Stimulated activated CD4-positive, alpha-beta T cell treated with anti-CD3 and anti-CD28 coated beads, Interleukin-4, amount 100 ng/mL, for 48 hours (primary cell): ENCODE measurements around the gene NXPH4.
A peak's percentile ranks its signal among the peaks of the same experiment; 100 is the strongest.

Experiments used
- DNase-seq, 2 donors: peaks; one replicate each; pipeline ENCODE4 v3.0.0-alpha.2; 2020; ENCODE audit warnings: low read depth in 2 of 2

Gene NXPH4

GRCh38 chr12:57231276-57232021 is 14.9 kb downstream of the NXPH4 start:
- DNase-seq, result no peak

DNA sequence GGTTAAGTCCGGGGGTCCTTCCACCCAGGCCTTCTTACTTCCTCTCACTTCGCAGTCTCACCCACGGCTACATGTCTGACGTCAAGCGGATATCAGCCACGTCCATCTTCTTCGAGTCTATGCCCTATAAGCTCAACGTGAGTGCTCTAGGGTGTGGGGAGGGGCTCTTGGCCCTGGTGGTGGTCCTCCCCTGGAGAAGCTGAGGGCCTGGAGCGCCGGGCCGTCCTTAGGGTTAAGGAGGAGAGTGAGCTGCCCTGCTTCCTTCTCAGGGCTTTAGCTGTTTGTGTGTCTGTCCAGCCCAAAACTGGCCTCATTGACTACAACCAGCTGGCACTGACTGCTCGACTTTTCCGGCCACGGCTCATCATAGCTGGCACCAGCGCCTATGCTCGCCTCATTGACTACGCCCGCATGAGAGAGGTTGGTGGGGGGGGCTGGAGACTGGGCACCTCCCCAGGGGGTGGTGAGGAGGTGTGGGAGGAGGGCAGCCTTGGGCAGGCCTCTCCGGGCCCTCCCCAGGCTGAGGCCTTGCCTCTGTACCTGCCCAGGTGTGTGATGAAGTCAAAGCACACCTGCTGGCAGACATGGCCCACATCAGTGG is 15.7 kb downstream of the NXPH4 start:
- DNase-seq, result no peak

GRCh38 chr12:57233357-57234232 is 17.0 kb downstream of the NXPH4 start:
- DNase-seq, result no peak

- no peak for DNase-seq
Measured at GRCh38 chr12:57234233-57234570, 17.6 kb downstream of the NXPH4 start.

DNA sequence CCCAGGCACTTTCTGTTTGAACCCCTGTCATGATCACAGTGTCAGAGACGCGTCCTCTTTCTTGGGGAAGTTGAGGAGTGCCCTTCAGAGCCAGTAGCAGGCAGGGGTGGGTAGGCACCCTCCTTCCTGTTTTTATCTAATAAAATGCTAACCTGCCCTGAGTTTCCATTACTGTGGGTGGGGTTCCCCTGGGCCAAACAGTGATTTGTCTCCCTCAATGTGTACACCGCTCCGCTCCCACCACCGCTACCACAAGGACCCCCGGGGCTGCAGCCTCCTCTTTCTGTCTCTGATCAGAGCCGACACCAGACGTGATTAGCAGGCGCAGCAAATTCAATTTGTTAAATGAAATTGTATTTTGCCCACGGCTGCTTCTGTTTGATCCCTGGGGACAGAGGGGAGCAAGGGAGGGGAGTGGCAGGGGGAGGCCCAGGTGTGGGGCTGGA is 18.0 kb downstream of the NXPH4 start:
- no peak for DNase-seq

DNA sequence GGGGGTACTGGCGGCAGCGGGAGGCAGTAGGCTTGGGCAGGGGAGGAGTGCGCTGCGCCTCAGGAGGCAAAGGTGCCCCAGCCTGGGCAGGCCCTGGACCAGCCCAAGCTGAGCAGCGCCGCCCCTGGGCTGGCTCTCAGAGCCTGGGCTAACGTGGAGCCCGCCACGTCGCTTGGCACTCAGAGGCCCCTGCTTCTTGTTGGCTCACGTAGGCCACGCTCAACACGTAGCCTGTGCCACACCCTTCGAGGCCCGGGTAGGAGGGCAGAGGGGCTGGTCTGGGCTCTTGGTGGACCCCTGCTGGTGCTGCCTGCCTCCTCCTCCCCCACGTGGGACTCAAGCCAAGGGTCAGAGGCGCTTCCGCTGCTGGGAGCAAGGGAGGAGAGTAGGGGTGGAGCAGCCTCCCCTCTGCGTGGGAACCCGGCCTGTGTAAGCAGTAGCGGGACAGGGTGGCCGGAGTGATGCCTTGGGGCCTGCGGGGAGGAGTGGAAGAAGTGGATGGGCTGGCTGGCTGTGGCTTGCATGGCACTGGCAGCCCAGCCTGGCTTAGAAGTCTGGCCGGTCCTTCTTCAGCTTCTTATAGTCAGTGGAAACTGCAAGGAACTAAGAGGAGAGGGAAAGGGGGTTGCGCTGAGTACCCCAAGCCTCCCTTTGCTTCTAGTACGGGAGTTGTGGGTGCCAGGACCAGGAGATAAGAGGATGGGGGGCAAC is 18.6 kb downstream of the NXPH4 start:
- DNase-seq, result no peak

GRCh38 chr12:57235728-57236131 is 19.1 kb downstream of the NXPH4 start:
- no peak for DNase-seq

DNA sequence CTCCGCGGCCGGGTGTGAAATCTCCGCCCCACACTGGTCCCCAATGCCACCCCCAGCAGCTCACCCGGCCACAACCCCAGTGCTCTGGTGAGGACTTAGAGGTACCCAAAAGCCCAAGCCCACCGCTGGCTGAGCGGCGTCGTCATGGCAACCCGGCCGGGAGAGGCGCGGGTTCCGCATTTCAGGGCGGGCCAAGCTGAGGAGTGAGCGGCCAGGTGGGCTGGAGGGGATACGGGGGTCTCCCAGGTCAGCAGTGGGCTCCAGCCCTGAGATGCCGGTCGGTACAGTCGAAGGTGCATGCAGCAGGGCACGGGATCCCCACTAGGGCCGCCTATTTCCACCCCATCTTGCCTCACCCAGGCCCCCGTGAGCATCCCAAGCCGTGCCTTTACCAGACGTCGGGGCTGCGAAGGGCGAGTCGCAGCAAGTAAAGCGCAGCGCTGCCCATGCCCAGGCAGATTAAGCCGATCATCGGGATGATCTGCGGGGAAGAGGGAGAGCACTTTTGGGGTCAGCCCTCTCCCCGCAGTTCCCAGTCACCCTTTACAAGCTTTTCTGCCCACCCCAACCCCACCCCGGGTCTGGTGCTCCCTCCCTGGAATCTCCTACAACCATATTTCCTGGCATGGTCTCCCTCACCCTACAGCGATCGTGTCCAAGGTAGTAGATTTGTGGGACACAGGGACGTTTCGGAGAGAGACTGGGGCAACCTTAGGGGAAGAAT is 19.8 kb downstream of the NXPH4 start:
- DNase-seq, result no peak

DNA sequence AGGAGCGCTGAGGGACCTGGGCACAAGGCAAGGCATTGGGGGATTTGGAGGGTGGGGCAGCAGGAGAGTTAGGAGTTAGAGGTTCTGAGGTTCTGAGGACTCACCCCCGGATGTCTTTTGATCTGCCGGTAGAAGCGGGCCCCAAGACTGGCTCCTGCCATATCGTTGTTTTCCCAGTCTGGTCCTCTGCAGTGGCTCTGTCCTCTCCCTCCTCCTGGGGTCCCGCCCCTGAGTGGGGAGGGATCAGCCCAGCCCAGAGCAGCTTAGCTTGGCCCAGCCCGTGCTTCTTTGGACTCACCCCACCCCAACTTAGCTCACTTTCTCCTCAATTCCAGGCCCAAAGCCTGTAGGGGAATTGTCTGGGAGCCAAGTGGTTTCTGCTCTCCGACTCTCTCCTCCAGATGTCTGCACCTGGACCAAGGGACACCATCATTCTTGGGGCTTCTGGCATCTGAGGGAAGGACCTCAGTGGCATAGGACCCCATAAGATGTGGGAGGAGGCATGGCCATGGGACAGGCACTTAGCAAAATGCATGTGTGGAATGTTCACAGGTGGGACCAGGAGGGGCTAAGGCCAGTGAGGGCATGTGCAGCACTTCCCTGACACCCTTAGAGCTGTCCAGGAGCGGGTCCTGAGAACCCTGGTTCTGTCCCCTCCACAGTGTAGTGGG is 20.5 kb downstream of the NXPH4 start:
- DNase-seq, result no peak

DNA sequence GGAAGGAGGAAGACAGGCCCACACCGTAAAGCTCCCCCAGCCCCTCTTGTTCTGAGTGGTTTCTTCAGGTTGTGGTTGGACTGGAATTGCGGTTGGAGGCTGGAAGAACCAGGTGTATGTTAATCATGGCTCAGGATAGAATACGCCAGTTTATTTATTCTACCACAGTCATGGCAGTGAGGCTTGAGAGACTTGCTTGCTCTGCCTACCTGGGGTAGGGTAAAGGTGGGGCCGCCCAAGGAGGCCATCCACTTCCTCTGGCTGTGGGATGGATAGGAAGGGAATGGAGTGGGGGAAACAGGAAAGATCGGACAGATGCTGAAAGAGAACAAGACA is 21.0 kb downstream of the NXPH4 start:
- no peak for DNase-seq

- DNase-seq, result no peak
Measured at GRCh38 chr12:57237932-57238853, 21.6 kb downstream of the NXPH4 start.

GRCh38 chr12:57238854-57239554 is 22.4 kb downstream of the NXPH4 start:
- peak; percentile 85 to 88 for DNase-seq

DNA sequence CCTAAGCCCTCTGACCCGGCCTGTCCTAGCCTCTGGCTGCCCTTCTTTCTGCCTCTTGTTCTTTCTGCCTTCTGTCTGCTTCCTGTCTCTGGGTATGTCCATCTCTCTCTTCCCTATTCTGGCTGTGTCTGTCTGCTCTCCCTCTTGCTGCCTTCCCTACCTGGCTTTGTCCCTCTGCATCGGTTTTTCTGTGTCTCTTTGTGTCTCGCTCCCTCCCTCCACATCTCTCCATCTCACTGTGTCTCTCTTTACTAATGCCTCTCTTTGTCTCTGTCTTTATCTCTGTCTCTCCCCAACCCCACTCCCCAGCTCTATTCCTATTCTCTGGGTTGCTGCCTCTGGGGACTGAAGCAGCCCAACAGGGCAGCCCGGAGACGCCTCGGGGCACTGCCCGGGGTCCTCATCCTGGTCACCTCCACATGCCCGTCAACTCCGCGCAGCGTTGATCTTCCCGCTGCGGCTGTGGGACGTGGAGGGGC is 23.0 kb downstream of the NXPH4 start:
- DNase-seq, result no peak

- DNase-seq, result peak; percentile 66 to 67
Measured at GRCh38 chr12:57240066-57240921, 23.7 kb downstream of the NXPH4 start.

DNA sequence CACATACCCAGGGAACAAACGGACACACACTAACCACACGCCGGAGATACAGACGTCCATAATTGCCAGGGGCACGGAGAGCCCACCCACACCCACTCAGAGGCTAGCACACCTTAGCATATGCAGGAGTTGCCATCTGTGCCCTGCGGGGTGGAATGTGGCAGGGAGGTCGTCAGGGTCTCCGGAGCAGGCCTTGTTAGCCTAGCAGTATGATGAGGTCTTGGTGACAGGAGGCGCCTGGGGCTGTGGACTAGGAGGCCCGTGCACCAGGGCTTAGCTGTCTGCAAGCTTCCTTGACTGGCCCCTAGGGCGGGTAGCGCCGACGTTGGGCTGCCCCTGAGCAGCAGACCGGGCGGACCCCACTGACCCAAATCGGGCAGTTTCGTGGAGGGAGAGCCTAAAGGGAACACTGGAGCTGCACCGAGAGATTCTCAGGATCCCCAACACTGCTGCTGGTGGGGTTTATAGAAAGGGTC is 24.4 kb downstream of the NXPH4 start:
- DNase-seq, result no peak

DNA sequence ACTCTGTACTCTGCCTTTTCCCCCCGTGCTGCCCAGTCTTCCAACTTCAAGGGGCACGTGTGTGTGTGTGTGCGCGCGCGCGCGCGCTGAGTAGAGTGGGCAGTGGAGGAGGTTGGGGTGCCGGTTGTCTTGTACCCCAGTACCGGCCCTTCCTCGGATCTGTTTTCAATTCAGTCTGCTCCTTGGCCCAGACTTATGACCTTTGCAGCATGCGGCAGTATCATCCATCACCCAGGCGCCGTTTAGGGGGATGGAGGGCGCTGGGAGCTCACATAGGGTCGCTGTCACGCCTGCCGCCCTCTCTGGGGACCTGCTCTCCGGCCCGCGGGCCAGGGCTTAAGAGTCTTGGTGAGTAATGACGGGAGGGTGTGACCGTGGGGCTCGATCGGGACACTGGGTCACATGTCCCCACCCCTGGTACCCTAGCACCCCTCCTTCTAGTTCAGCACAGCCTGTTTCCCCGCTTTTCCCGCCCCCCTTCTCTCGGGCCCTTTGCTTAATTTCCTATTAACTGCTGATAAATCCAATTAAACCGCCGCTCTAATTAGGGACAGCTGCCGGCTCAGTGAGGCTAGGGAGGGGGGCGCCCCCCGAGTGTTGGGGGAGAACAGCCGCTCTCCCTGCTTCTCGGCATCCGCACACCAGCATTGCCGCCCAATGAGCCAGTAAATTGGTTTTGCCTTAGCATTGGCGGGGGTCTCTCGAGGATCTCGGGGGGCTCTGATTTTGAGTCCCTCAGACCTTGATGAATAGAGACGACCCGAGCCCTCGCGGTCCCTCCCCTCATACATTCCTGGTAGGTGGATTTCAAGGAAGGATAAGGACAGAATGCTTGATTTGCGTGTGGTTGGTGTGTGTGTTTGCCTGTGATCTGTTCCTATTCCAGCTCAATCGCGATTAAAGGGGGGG is 25.1 kb downstream of the NXPH4 start:
- DNase-seq, result no peak

DNA sequence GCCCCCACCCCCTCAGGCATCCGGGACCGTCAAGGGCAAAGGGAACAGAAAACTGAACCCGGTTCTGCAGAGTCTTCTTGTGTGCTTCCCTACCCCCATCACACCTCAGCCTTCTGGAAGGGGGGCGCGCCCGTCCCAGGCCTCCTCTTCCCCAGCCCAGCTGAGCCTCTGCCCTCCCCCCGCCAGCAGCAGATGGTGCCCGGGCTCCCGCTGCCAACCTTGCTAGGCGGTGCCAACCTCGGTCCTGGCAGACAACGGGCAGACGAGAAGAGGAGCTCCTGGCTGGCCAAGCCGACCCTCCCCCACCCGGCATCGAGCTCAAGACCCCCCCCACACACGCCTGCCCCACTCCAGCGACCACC is 25.7 kb downstream of the NXPH4 start:
- DNase-seq, result no peak
